HG03442 (cell line): ENCODE results near the gene ZC3H15.
"Not testable (repeated sequence)": the region's sequence is repeated elsewhere in the genome, so short reads cannot be mapped to it uniquely, and the experiment has no call there.

ENCODE experiments used
- ATAC-seq: cut with Tn5 transposase; IDR thresholded peaks from one replicate; pipeline ENCODE4 v1.9.1; 2021; ENCODE audit warnings: mild to moderate bottlenecking, moderate library complexity; ENCODE audit not compliant: unreplicated experiment

ZC3H15 gene

GRCh38 chr2:186485871-186486650 is at the start of gene ZC3H15:
ZC3H15 (plus strand) TSS chr2:186486260; CDS start chr2:186486383, 123 bp downstream.
- peak; percentile 79 for ATAC-seq

GRCh38 chr2:186437719-186438118 is 48.3 kb upstream of the ZC3H15 start:
- no peak for ATAC-seq

DNA sequence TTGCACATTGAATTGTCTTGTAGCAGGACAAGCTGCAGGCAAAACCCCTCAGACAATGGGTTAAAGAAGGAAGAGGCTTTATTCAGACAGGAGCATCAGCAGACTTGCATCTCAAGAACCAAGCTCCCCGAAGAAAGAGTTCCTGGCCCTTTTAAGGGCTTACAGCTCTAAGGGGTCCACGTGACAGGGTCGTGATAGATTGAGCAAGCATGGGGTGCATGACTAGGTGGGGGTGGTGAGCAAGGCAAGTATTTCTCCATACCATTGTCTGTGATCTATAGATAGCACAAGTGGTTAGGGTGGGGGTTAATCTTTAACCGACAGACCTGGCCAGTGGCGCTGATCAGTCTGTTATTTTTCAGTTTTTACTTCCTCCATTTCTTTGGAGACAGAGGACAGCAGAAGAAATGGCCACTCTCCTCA is 46.4 kb upstream of the ZC3H15 start:
- ATAC-seq, result not testable (repeated sequence)

- no peak for ATAC-seq
Observed at GRCh38 chr2:186440506-186440905, 45.6 kb upstream of the ZC3H15 start.

DNA sequence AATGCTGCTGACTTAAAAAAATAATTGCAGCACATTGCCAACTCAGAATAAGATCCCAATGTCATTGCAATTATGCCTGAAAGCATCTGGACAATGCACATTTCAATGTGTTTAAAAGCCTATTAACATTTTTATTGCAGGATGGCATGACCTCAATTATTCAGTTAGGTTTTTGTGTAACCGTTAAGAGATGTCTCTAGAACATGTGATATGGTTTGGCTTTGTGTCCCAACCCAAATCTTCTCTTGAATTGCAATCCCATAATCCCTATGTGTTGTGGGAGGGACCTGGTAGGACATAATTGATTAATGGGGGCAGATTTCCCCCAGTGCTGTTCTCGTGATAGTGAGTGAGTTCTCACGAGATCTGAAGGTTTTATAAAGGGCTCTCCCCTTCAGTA is 43.2 kb upstream of the ZC3H15 start:
- no peak for ATAC-seq

DNA sequence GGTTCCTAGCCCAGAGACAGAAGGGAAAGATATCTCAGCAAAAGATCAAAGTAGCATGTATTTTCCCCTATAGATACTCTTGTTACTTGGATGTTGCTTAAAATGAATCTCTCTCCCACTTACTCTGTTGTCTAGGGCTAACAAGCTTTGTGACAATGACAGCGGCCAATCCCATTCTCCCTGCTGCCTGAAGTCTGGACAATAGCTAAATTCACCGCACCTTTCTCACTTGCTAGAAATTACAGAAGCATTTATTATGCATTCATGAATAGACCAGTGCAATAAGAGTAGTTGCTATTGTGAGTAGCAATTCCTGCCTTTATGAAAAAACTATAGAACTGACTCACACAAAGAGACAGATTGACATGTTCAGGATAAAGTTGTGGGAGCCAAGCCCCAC is 42.2 kb upstream of the ZC3H15 start:
- ATAC-seq, result no peak

DNA sequence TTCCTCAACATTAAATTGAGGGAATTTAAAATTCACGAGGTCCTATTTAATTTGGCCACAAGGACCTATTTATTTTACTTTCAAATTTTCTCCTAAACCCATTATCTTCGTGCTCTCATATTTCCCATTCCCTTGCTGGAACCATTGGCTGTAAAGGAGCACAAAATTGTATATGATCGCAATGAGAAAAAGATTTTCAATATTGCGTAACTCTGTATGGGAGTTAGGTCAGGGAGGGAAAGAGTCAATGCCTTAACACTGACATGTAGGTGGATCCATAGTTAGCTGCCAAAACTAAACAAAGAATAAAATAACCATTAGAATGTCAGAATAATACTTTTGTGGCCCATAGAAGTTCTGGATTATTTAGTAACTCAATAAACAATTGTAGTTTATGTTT is 40.6 kb upstream of the ZC3H15 start:
- no peak for ATAC-seq

- no peak for ATAC-seq
Observed at GRCh38 chr2:186455613-186456012, 30.4 kb upstream of the ZC3H15 start.

- ATAC-seq, result no peak
Observed at GRCh38 chr2:186456941-186457340, 29.1 kb upstream of the ZC3H15 start.

DNA sequence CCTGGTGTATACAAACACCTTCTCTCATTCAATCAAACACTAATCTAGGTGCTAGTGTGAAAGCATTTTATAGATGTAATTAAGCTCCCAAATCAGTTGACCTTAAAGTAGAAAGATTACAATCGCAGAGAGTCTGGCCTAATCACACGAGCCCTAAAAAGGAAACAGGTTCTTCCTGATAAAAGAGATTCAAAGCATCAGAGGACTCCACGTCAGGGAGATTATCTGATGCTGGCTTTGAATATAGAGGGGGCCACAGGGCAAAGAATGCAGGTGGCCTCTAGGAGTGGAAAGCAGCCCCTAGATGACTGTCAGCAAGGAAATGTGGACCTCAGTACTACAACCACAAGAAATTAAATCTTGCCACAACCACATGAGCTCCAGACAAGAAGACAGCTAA is 28.2 kb upstream of the ZC3H15 start:
- ATAC-seq, result no peak

DNA sequence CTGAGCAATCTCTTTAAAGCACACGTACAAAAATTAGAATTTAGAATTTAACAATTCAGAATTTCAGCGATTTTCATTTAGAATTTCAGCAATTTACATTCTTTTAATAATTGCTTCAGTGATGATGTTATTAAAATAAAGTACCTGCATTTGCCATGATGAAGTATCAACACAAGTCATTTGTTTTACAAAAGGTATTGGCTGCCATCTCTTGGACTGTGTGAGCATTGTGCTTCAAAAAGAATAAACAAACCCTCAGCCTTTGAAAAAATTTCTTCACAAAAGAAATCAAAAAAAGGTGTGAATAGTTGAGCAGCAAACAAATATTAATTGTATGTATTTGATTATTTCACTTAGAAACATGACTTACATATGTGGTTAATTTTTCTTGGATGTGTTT is 27.1 kb upstream of the ZC3H15 start:
- ATAC-seq, result no peak

- ATAC-seq, result peak; percentile 83
Observed at GRCh38 chr2:186460465-186460864, 25.6 kb upstream of the ZC3H15 start.

DNA sequence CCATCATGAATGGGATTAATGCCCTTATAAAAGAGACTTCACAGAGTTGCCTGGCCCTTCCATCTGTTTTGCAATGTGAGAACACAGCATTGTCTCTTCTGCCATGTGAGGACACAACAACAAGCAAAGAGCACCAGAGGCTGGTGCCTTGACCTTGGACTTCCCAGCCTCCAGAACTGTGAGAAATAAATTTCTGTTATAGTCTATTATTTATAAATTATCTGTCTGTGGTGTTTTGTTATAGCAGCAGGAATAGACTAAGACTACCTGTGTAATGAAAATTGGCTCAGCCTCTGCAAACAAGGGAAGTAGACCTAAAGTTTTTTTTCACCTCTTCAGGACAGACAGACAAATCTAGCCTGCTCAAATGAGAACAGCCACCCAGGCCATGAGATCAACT is 19.3 kb upstream of the ZC3H15 start:
- ATAC-seq, result no peak

DNA sequence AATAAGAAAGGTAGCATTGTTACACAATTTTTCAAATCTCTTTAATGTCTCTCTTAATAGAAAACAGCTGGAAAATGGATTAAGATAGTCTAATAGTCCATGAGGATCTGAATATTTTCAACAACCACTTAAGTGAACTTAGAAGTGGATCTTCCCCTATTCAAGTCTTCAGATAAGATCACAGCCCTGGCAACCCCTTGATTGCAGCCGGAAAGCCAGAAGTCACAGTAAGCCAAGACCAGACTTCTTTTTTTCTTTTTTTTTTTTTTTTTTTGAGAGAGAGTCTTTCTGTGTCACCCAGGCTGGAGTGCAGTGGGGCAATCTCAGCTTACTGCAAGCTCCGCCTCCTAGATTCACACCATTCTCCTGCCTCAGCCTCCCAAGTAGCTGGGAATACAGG is 18.6 kb upstream of the ZC3H15 start:
- no peak for ATAC-seq

GRCh38 chr2:186472722-186473493 is 13.2 kb upstream of the ZC3H15 start:
- ATAC-seq, result not testable (repeated sequence)

GRCh38 chr2:186474239-186474638 is 11.8 kb upstream of the ZC3H15 start:
- ATAC-seq, result peak; percentile 57

DNA sequence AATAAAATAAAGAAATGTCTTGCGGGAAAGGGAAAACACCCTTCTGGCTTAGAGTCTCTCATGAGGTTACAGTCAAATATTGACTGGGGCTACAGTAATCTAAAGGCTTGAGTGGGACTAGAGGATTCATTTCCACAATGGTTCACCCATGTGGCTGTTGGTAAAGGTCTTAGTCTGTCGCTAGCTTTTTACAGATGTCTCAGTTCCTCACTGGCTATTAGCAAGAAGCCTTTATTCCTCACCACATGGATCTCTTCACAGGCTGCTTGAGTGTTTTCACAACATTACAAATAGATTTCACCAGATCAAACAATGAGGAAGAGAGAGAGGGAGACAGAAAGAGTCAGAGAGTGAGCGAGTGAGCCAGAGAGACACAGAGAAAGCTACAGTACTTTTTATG is 8.3 kb upstream of the ZC3H15 start:
- ATAC-seq, result peak; percentile 60

GRCh38 chr2:186480991-186481390 is 5.1 kb upstream of the ZC3H15 start:
- no peak for ATAC-seq

DNA sequence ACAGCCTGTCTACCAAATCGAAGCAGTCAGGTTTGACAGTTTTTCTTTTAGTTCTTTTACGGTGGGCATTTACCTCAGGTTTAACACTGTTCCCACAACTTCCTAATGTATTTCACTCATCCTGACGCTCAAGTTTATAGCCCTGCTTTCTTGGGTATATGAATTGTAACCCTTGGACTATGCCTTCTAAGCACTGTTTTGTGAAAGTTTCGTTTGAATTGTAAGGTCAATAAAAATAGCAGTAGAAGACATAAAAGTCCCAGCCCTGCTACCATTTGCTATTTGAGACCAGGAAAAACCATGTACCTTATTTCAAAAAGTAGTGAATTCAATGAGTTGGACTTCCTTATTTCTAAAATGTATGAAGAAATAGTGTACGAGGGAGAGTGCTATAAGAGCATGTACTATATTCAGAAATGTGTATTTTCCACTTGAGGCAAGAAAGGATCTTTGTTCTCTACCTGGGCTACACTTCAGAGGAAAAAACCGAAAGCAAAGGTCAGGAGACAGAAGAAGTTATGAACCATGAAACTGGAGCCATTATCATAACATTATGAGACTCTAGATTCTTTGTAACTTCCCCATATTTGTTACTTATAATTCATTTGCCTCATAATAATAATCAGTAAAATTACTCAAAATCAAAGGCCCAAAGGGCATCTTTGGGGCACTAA is 1.9 kb upstream of the ZC3H15 start:
- ATAC-seq, result no peak

DNA sequence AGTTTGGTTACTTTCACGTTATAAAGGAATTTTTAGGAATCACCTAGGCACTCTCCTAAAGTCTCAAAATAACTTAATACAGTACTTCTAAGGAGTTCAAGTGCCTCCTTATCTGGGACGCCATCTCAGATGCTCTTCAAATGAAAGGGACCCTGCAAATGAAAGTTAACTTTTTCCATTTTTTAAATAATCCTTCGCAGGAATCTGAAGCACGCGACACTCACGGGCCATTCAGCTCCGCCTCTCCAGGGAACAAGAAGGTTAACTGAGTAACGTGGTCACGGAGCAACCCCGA is 537 bp upstream of the ZC3H15 start:
- no peak for ATAC-seq

DNA sequence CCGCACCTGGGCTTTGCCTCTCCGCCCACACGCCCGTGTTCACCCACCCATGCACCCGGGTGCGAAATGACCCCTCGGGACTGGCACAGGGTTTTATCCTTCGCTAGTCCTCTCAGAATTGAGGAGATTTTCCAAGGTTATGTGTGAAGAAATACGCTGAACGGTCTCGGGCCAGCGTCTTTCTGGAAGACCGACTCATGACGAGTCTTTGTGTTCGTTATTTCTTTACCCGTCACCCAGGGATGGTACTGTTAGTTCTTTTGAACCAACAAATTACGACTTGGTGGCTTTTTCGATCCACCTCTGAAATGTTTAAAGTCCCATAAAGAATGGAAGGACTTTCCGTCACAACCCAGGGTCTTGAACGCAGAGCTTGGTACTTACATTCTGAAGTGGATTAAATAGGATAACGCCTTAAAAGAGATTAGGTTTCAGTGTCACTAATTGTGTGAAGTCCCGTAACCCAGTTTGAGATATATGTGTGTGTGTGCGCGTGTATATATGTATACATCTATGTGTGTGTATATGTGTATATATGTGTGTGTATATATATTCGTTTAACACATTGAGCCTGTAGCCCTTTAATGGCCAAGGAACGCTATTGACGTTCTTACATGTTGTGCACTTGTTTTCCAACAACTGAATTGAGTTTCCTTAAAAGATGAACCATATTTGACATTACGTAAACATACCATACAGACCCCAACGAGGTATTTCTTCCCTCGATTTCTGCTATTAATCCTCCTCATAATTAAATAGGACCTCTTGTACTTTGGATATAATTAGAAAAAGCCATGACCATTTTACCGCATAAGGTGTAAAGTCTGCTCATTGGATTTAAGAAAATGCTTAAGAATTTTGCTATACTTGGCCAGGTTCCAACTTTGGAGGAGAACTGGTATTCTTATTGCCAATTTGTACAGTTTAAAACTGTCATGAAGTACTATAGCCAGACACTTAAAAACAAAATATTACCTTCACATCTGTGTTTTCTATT is 889 bp downstream of the ZC3H15 start:
- no peak for ATAC-seq
